Testis (tissue), 3 donors: ENCODE data around the gene HAUS2. TPM values are rescaled to one million over a fixed set of nuclear protein-coding genes. Genes with fewer than 3 reads are reported as not detected.

Source experiments
- DNase-seq: peaks from one replicate; pipeline ENCODE4 v3.0.0-alpha.2; 2019
- H3K27ac ChIP-seq, 2 donors: fragments of 200-600 bp; sonication (generic); one replicate each; pipeline ENCODE4 v1.5.1; 2019
- H3K27me3 ChIP-seq: fragments of 200-600 bp; sonication (generic); one replicate; pipeline ENCODE4 v1.5.1; 2019
- H3K36me3 ChIP-seq: fragments of 200-600 bp; sonication (generic); one replicate; pipeline ENCODE4 v1.5.1; 2017; ENCODE audit warnings: low read depth; ENCODE audit errors: missing control alignments
- H3K4me1 ChIP-seq: fragments of 200-600 bp; sonication (generic); one replicate; pipeline ENCODE4 v1.5.1; 2019
- H3K4me3 ChIP-seq, 2 donors: fragments of 200-600 bp; sonication (generic); one replicate each; pipeline ENCODE4 v1.5.1; 2017 to 2019
- H3K9me3 ChIP-seq: fragments of 200-600 bp; sonication (generic); one replicate; pipeline ENCODE4 v1.5.1; 2017
- CTCF ChIP-seq, 3 experiments: fragments of 450-650 bp in 2 of 3; fragments of 200-600 bp in 1 of 3; sonication (generic) in 1 of 3; IDR thresholded peaks; one replicate each; pipeline ENCODE4 v1.5.1; 2016 to 2019; ENCODE audit warnings: antibody characterized with exemption in 3 of 3, mild to moderate bottlenecking in 2 of 3, moderate library complexity in 1 of 3
- POLR2A ChIP-seq: fragments of 450-650 bp; IDR thresholded peaks from one replicate; pipeline ENCODE4 v1.6.1; 2017; ENCODE audit warnings: antibody characterized with exemption, mild to moderate bottlenecking, moderate library complexity
- WGBS, 2 donors: methylation state at CpG; one replicate each; pipeline ENCODE4 v1.1.5; 2018; 5-methylcytosine and 5-hydroxymethylcytosine counted together
- intact Hi-C: fragments of 100-400 bp; cut with DNase I; formaldehyde crosslinking; loops from one replicate; pipeline ENCODE4 v1.15.1; 2023; ENCODE audit warnings: low total_unique reads
- polyA plus RNA-seq: library from polyadenylated mRNA; stranded (reverse); fragments of 350-450 nt; fragmentation: Illumina TruSeq; extraction: RNeasy Lipid Tissue Mini Kit (QIAGEN cat#74804); gene quantifications from one replicate; pipeline ENCODE4 v1.2.3, GENCODE V29; 2014; ENCODE audit warnings: low read depth, low replicate concordance; ENCODE audit not compliant: insufficient read depth
- total RNA-seq, 2 donors: library from RNA; depleted of rRNA; stranded (reverse); fragments of >200 nt; gene quantifications; one replicate each; pipeline ENCODE4 v1.2.3, GENCODE V29; 2016

Gene HAUS2
- total and polyA plus RNA-seq, 3 donors from 2014 or later = 21.5 to 33.5 (median 24.4) TPM

- H3K36me3 ChIP-seq = no peaks in the 10 kb centered on the region
Measured at GRCh38 chr15:42523331-42523730, 25.3 kb upstream of the HAUS2 start.

GRCh38 chr15:42528970-42529369, 19.7 kb upstream of the HAUS2 start:
- intact Hi-C loops = no loop called here
- H3K36me3 ChIP-seq = no peaks in the 10 kb centered on the region
- TF ChIP-seq CTCF (IDR thresholded peaks at IDR 0.05) = no peak
- H3K27me3 ChIP-seq = no peaks in the 10 kb centered on the region
- DNase-seq = no peak
- H3K4me1 ChIP-seq = no peaks in the 10 kb centered on the region
- H3K4me3 ChIP-seq = no peak overlapping the region
- H3K27ac ChIP-seq = no peak overlapping the region
- H3K9me3 ChIP-seq = no peaks in the 10 kb centered on the region
- 92 to 95% methylated on average over 3 of the region's 3 CpGs for WGBS, 2 donors

More at GRCh38 chr15:42523331-42523730, 25.3 kb upstream of the HAUS2 start:
- no peak for DNase-seq
- TF ChIP-seq POLR2A = no peak
- TF ChIP-seq CTCF (IDR thresholded peaks at IDR 0.05) = no peak
- no peak overlapping the region for H3K4me3 ChIP-seq
- no peaks in the 10 kb centered on the region for H3K9me3 ChIP-seq
- intact Hi-C loops = no loop called here
- H3K27me3 ChIP-seq = no peaks in the 10 kb centered on the region
- no peaks in the 10 kb centered on the region for H3K4me1 ChIP-seq
- H3K27ac ChIP-seq = no peak overlapping the region
- WGBS, 2 donors = 89 to 92% methylated on average over 2 of the region's 2 CpGs

GRCh38 chr15:42533246-42533645, 15.4 kb upstream of the HAUS2 start:
- Histone ChIP-seq H3K36me3 (no peaks in the 10 kb centered on the region), H3K9me3 (no peaks in the 10 kb centered on the region), H3K4me3 (no peak overlapping the region), H3K27me3 (no peaks in the 10 kb centered on the region), H3K27ac (no peak overlapping the region), H3K4me1 (no peaks in the 10 kb centered on the region)
- intact Hi-C loops = no loop called here
- DNase-seq = no peak
- no peak for TF ChIP-seq POLR2A
- no peak for TF ChIP-seq CTCF (IDR thresholded peaks at IDR 0.05)
- 86 to 90% methylated on average over 1 of the region's 1 CpG for WGBS, 2 donors

GRCh38 chr15:42544853-42545629, 3.6 kb upstream of the HAUS2 start:
- WGBS, 2 donors = 77 to 86% methylated on average over 4 of the region's 4 CpGs
- no peak overlapping the region for H3K4me3 ChIP-seq
- H3K4me1 ChIP-seq = peaks cover 17% of the 10 kb centered on the region
- TF ChIP-seq POLR2A = no peak
- TF ChIP-seq CTCF (IDR thresholded peaks at IDR 0.05) = no peak
- H3K27me3 ChIP-seq = no peaks in the 10 kb centered on the region
- no peaks in the 10 kb centered on the region for H3K9me3 ChIP-seq
- H3K27ac ChIP-seq = no peak overlapping the region
- intact Hi-C loops = no loop called here
- no peak for DNase-seq
- no peaks in the 10 kb centered on the region for H3K36me3 ChIP-seq

GRCh38 chr15:42547918-42548248, 755 bp upstream of the HAUS2 start:
- Histone ChIP-seq H3K4me3 (peak overlapping the region; percentile 81 to 91), H3K27me3 (no peaks in the 10 kb centered on the region), H3K4me1 (peaks cover 17% of the 10 kb centered on the region), H3K27ac (peak overlapping the region; percentile 91 to 94), H3K36me3 (no peaks in the 10 kb centered on the region), H3K9me3 (no peaks in the 10 kb centered on the region)
- intact Hi-C loops = no loop called here
- DNase-seq = no peak
- 0 to 2% methylated on average over 9 of the region's 9 CpGs for WGBS, 2 donors
- TF ChIP-seq POLR2A (no peak), CTCF (IDR thresholded peaks at IDR 0.05) (no peak)
